Activated CD4-positive, CD25-positive, alpha-beta regulatory T cell treated with anti-CD3 and anti-CD28 coated beads, Interleukin-2, amount 50 U/mL, for 72 hours (primary cell): Measurements from ENCODE around the gene YBX1.
"Not testable (repeated sequence)": the region's sequence is repeated elsewhere in the genome, so short reads cannot be mapped to it uniquely, and the experiment has no call there.

Experiments used
- DNase-seq: peaks from one replicate; pipeline ENCODE4 v3.0.0; 2021

YBX1 gene

GRCh38 chr1:42690477-42691156, 8.4 kb downstream of the YBX1 start:
- DNase-seq: no peak

GRCh38 chr1:42691157-42691498, 8.9 kb downstream of the YBX1 start:
- DNase-seq: no peak

GRCh38 chr1:42692461-42692860, 10.2 kb downstream of the YBX1 start:
- no peak for DNase-seq

- DNase-seq: no peak
Measured at GRCh38 chr1:42692911-42693310, 10.7 kb downstream of the YBX1 start.

- DNase-seq: no peak
Measured at GRCh38 chr1:42698081-42698813, 16.0 kb downstream of the YBX1 start.

GRCh38 chr1:42700006-42700405, 17.8 kb downstream of the YBX1 start:
- DNase-seq: no peak

GRCh38 chr1:42703888-42704464, 21.8 kb downstream of the YBX1 start:
- no peak for DNase-seq

GRCh38 chr1:42712808-42713207, 30.6 kb downstream of the YBX1 start:
- DNase-seq: not testable (repeated sequence)

GRCh38 chr1:42713293-42713692, 31.1 kb downstream of the YBX1 start:
- DNase-seq: no peak

GRCh38 chr1:42714441-42714840, 32.2 kb downstream of the YBX1 start:
- not testable (repeated sequence) for DNase-seq

GRCh38 chr1:42720868-42721267, 38.6 kb downstream of the YBX1 start:
- no peak for DNase-seq

- DNase-seq: no peak
Measured at GRCh38 chr1:42721926-42722325, 39.7 kb downstream of the YBX1 start.

- DNase-seq: not testable (repeated sequence)
Measured at GRCh38 chr1:42722403-42722802, 40.2 kb downstream of the YBX1 start.

GRCh38 chr1:42723511-42723910, 41.3 kb downstream of the YBX1 start:
- no peak for DNase-seq

GRCh38 chr1:42725820-42726219, 43.6 kb downstream of the YBX1 start:
- not testable (repeated sequence) for DNase-seq

GRCh38 chr1:42730002-42730401, 47.8 kb downstream of the YBX1 start:
- no peak for DNase-seq

- DNase-seq: peak; percentile 44
Measured at GRCh38 chr1:42730988-42731387, 48.8 kb downstream of the YBX1 start.

- no peak for DNase-seq
Measured at GRCh38 chr1:42731585-42731984, 49.4 kb downstream of the YBX1 start.

GRCh38 chr1:42732126-42732680, 50.0 kb downstream of the YBX1 start:
- DNase-seq: no peak

- DNase-seq: no peak
Measured at GRCh38 chr1:42733415-42734200, 51.4 kb downstream of the YBX1 start.

- no peak for DNase-seq
Measured at GRCh38 chr1:42734201-42735035, 52.2 kb downstream of the YBX1 start.

- no peak for DNase-seq
Measured at GRCh38 chr1:42735056-42735455, 52.8 kb downstream of the YBX1 start.
